Fibroblast of mammary gland (primary cell): ENCODE measurements around the gene ZMYM1.
"Not testable (repeated sequence)": the region's sequence is repeated elsewhere in the genome, so short reads cannot be mapped to it uniquely, and the experiment has no call there.

Source experiments
- DNase-seq: peaks from one replicate; pipeline ENCODE4 v3.0.0-alpha.2; 2010; ENCODE audit warnings: low read depth
- H3K4me3 ChIP-seq: 2 replicates; pipeline ENCODE4 v1.5.1; 2011; ENCODE audit warnings: low read depth, mild to moderate bottlenecking, low read length, moderate library complexity; ENCODE audit not compliant: control insufficient read depth
- CTCF ChIP-seq: conservative IDR thresholded peaks from 2 replicates; pipeline ENCODE4 v1.5.1; 2011; ENCODE audit warnings: low read depth, low read length, inconsistent platforms; ENCODE audit not compliant: control insufficient read depth, insufficient read depth

ZMYM1 gene

DNA sequence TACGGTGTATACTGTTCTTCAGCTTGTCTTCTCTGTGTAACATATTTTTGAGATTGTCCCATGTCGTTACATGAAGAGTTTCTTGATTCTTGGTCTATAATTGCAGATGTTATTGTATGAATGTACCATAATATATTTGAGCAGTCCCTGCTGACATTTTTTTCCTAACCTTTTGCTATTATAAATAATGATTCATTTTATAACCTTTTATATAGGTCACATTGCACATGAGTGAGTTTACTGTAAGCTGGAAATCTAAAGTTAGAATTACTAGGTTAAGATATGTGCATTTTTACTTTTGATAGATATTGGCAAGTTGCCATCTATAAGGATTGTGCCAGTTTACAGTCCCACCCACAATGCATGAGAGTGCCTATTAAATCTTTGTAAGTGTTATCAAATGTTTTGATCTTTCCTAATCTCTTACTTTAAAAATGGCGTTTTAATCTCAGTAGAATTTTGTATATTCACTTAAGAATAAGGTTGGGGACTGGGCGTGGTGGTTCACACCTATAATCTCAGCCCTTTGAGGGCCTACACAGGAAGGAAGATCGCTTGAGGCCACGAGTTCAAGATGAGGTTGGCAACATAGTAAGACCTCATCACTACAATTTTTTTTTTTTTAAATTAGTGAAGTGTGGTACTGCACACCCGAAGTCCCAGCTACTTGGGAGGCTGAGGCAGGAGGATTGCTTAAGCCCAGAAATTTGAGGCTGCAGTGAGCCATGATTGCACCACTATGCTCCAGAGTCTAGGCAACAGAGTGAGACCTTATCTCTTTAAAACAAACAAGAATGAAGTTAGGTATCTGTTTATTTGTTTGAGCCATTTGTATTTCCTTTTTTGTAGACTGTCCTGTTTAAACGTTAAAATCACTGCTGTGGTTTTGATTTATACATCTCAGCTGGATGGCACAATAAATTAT, 36.5 kb downstream of the ZMYM1 start:
- TF ChIP-seq CTCF = no peak
- no peak overlapping the region for H3K4me3 ChIP-seq
- DNase-seq = no peak

- peak overlapping the region; percentile 33 for H3K4me3 ChIP-seq
- peak; percentile 9 for DNase-seq
- no peak for TF ChIP-seq CTCF
These were observed 41.4 kb downstream of the ZMYM1 start for GRCh38 chr1:35120458-35121133.

GRCh38 chr1:35122311-35122710, 43.1 kb downstream of the ZMYM1 start:
- no peak for TF ChIP-seq CTCF
- peak; percentile 5 for DNase-seq
- H3K4me3 ChIP-seq = no peak overlapping the region

DNA sequence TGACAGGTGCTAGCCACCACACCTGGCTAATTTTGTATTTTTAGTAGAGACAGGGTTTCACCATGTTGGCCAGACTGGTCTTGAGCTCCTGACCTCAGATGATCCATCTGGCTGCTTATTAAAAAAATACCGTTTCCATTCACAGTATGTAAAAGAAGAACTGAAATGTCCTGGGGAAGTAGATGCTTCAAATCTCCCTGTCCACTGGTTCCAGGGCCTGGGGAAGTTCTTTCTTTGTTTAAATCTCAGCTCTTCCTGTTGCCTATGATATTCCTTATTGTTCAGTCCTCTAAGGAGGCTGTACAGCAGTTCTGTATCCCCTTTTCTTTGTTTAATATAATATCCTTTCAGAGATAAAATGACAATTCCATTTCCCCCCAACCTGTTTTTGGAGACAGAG, 47.4 kb downstream of the ZMYM1 start:
- H3K4me3 ChIP-seq = no peak overlapping the region
- DNase-seq = no peak
- no peak for TF ChIP-seq CTCF

GRCh38 chr1:35129080-35129479, 49.9 kb downstream of the ZMYM1 start:
- DNase-seq = no peak
- no peak for TF ChIP-seq CTCF
- H3K4me3 ChIP-seq = no peak overlapping the region

DNA sequence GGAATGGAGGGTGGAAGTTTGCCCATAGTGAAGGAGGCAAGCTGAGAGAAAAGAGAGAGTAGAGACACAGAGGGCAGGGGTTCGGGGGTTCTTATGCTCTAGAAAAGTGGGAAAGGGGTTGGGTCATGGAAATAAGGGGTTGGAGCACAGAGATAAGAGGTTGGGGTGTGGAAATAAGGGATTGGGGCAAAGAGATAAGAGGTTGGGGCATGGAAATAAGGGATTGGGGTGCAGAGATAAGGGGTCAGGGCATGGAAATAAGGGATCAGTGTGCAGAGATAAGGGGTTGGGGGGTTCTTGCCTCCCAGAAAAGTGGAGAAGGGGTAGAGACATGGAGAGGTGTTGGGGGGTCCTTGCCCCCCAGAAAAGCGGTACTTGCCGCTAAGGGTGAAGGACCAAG, 57.6 kb downstream of the ZMYM1 start:
- no peak for TF ChIP-seq CTCF
- DNase-seq = no peak
- H3K4me3 ChIP-seq = no peak overlapping the region

- not testable (repeated sequence) for DNase-seq, H3K4me3 ChIP-seq
These were observed 58.4 kb downstream of the ZMYM1 start for GRCh38 chr1:35137590-35137989.

- DNase-seq, H3K4me3 ChIP-seq: not testable (repeated sequence)
These were observed 63.1 kb downstream of the ZMYM1 start for GRCh38 chr1:35142294-35142693.

DNA sequence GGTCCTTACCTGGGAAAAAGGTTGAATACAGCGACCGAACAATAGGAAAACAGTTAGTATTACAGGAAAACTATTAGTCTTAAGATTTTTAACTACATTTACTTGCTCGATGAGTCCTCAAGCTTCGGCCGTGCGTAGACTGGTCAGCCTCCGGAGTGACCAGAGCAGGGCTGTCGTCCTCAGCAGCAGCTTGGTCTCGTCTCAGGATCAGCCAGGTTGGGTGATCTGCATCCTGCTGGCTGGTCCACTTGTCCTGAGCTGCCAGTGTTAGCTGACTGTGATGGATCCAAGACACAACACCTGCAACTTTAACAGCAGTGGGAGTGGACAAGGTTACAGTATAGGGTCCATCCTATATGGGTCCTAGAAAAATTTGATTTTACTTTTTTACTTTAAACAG, 63.5 kb downstream of the ZMYM1 start:
- not testable (repeated sequence) for H3K4me3 ChIP-seq, DNase-seq
